GM23248 (cell line): ENCODE results near the gene MARK1.

Experiments used
- EZH2 ChIP-seq: fragments of 200-600 bp; sonication (generic); IDR thresholded peaks from 2 replicates; pipeline ENCODE4 v1.6.1; 2018; ENCODE audit warnings: antibody characterized with exemption, mild to moderate bottlenecking; ENCODE audit not compliant: insufficient read depth, poor library complexity, severe bottlenecking
- EZH2phosphoT487 ChIP-seq: fragments of 200-600 bp; sonication (generic); IDR thresholded peaks from 2 replicates; pipeline ENCODE4 v1.6.1; 2018; ENCODE audit warnings: antibody characterized with exemption, moderate library complexity, mild to moderate bottlenecking, low read depth; ENCODE audit not compliant: insufficient read depth

DNA sequence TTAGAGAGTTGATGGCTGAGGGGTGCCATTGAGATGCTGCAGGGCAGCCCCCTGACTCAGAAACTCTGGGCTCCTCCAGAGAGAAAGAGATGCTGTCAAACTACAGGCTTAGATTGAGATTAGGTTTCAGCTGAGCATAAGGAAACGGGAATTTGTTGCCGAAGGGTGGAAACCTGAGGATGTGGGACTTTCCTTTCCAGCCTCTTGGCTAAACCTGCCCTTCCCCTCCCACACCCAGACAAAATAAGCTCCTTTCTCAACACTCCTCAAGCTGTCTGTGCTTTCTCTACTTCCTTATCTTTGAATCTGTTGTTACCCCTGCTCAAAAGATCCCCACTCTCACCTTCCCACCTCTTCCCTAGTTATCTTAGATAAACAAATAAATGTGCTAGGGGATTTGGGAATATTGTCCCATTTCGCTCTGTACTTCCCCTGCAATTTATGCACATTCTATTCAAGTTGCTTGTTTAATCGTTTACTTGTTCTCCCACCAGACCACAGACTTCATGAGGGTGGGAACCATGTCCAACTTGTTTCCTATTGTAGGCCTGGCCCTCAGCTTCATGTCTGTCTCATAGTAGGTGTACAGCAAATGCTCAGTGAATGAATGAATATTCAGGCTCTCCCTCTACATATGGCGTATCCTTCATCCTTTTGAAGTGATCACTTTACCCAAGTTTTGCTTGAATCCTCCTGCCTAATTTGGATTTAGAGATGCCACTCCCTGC, 30.6 kb upstream of the MARK1 start:
- TF ChIP-seq EZH2 (no peak), EZH2phosphoT487 (no peak)
